BLaER1 (cell line): Measurements from ENCODE around the gene IER5L.
A peak's percentile ranks its signal among the peaks of the same experiment; 100 is the strongest.

Source experiments
- H3K27ac ChIP-seq: shearing (Covaris generic); formaldehyde crosslinking; 2 replicates; pipeline ENCODE4 v1.8.1; 2022
- H3K27me3 ChIP-seq: shearing (Covaris generic); formaldehyde crosslinking; 2 replicates; pipeline ENCODE4 v1.8.1; 2022
- H3K36me3 ChIP-seq: shearing (Covaris generic); formaldehyde crosslinking; 2 replicates; pipeline ENCODE4 v1.8.1; 2022
- H3K4me1 ChIP-seq: shearing (Covaris generic); formaldehyde crosslinking; 2 replicates; pipeline ENCODE4 v1.8.1; 2022
- H3K4me2 ChIP-seq: shearing (Covaris generic); formaldehyde crosslinking; 2 replicates; pipeline ENCODE4 v1.8.1; 2022
- H3K4me3 ChIP-seq: shearing (Covaris generic); formaldehyde crosslinking; 2 replicates; pipeline ENCODE4 v1.8.1; 2022
- H3K9ac ChIP-seq: shearing (Covaris generic); formaldehyde crosslinking; 2 replicates; pipeline ENCODE4 v1.8.1; 2022
- H3K9me3 ChIP-seq: shearing (Covaris generic); formaldehyde crosslinking; 2 replicates; pipeline ENCODE4 v1.8.1; 2022
- H4K20me1 ChIP-seq: shearing (Covaris generic); formaldehyde crosslinking; 2 replicates; pipeline ENCODE4 v1.8.1; 2022
- Cebpa-rat ChIP-seq: shearing (Covaris generic); IDR thresholded peaks from 2 replicates; pipeline ENCODE4 v1.8.1; 2022

IER5L gene

GRCh38 chr9:129182625-129183494, 4.8 kb upstream of the IER5L start:
- Histone ChIP-seq H3K4me3 (no peak overlapping the region), H3K4me1 (peaks cover 24% of the 10 kb centered on the region), H3K27ac (no peak overlapping the region), H3K4me2 (no peak overlapping the region), H3K27me3 (no peaks in the 10 kb centered on the region), H4K20me1 (peaks cover under 1% of the 10 kb centered on the region; the same call in 1 of the 2 replicates), H3K9ac (no peak overlapping the region), H3K9me3 (peaks cover 8% of the 10 kb centered on the region), H3K36me3 (no peaks in the 10 kb centered on the region)
- no peak for TF ChIP-seq Cebpa-rat

DNA sequence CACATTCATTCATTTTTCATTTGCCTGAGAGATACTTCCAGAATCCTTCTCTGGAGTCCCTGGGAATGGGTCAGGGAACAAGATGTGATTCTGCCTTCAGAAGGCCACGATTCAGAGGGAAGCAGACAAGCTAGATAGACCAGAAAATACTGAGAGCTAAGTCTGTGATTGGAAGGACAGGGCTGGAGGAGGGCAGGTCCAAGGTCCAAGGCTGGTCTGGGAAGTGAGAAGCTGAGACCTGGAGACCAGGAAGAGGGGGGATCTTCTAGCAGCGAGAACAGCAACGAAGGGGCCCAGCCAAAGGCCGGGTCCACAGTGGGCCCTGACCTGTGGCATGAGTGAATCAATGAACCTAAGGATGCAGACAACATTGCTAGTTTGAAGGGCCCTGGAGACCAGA, 4.1 kb upstream of the IER5L start:
- Histone ChIP-seq H3K36me3 (no peaks in the 10 kb centered on the region), H3K9me3 (peaks cover 4% of the 10 kb centered on the region), H3K4me3 (no peak overlapping the region), H3K27ac (no peak overlapping the region), H3K4me2 (no peak overlapping the region), H3K9ac (no peak overlapping the region), H3K27me3 (peaks cover 2% of the 10 kb centered on the region; the same call in 1 of the 2 replicates), H3K4me1 (peaks cover 24% of the 10 kb centered on the region), H4K20me1 (peaks cover 6% of the 10 kb centered on the region; the same call in 1 of the 2 replicates)
- no peak for TF ChIP-seq Cebpa-rat

DNA sequence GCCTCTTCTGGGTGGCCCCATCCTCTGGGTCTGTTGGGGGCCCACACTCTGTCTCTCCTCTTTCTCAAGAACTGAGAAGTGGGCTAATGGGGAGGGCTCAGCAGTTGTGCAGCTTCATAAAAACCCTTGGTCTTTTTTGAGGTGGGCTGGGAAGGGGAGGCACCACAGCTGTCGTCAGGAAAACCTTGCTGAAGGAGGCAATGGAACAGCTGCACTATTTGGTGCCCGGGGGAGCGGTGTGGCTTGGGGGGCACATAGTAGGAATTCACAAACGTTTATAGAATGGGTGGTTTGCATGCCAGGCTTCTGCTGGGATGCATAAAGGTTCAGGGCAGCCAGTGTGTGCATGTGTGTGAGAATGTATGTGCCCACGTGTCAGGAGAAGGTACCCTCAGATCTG, 3.2 kb upstream of the IER5L start:
- no peak for TF ChIP-seq Cebpa-rat
- peaks cover 32% of the 10 kb centered on the region for H3K4me1 ChIP-seq
- H3K27me3 ChIP-seq: peaks cover 10% of the 10 kb centered on the region

GRCh38 chr9:129178568-129179382, 714 bp upstream of the IER5L start:
- Histone ChIP-seq H3K9me3 (no peaks in the 10 kb centered on the region), H4K20me1 (peaks cover 14% of the 10 kb centered on the region; the same call in 1 of the 2 replicates), H3K4me1 (peaks cover 48% of the 10 kb centered on the region), H3K4me2 (peak overlapping the region; percentile 100), H3K27me3 (peaks cover 31% of the 10 kb centered on the region), H3K36me3 (no peaks in the 10 kb centered on the region), H3K27ac (no peak overlapping the region; the same call in 1 of the 2 replicates), H3K9ac (peak overlapping the region; percentile 61; the same call in 1 of the 2 replicates), H3K4me3 (peak overlapping the region; percentile 84)
- no peak for TF ChIP-seq Cebpa-rat

More for the DNA sequence above, 3.2 kb upstream of the IER5L start:
- no peaks in the 10 kb centered on the region for H3K36me3 ChIP-seq
- no peak overlapping the region for H3K4me2 ChIP-seq
- no peak overlapping the region for H3K9ac ChIP-seq
- H3K27ac ChIP-seq: no peak overlapping the region
- H3K4me3 ChIP-seq: no peak overlapping the region
- H4K20me1 ChIP-seq: peaks cover 14% of the 10 kb centered on the region; the same call in 1 of the 2 replicates
- H3K9me3 ChIP-seq: no peaks in the 10 kb centered on the region

DNA sequence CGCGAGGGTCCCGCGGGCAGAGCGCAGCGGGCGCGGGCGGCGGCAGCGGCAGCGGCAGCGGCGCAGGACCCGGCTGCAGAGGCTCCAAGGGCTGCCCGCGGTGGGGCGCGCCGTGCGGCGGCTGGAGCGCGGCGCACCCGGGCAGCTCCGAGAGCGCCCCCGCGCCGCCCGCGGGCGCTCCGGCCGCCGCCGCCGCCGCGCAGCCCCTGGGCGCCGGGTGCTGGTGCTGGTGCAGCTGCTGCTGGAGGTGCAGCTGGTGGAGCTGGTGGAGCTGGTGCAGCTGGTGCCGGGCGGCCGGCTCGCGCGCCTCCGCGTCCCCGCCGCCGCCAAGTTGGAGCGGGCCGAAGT, 644 bp downstream of the IER5L start:
- Histone ChIP-seq H3K36me3 (no peaks in the 10 kb centered on the region), H3K27me3 (peaks cover 40% of the 10 kb centered on the region), H4K20me1 (peaks cover 14% of the 10 kb centered on the region; the same call in 1 of the 2 replicates), H3K4me2 (peak overlapping the region; percentile 100), H3K4me1 (peaks cover 46% of the 10 kb centered on the region), H3K4me3 (peak overlapping the region; percentile 84), H3K27ac (peak overlapping the region; percentile 58), H3K9ac (peak overlapping the region; percentile 77), H3K9me3 (no peaks in the 10 kb centered on the region)
- no peak for TF ChIP-seq Cebpa-rat

- peak overlapping the region; percentile 56; the same call in 1 of the 2 replicates for H3K27ac ChIP-seq
- TF ChIP-seq Cebpa-rat: no peak
- H3K4me3 ChIP-seq: peak overlapping the region; percentile 84
These were observed 1.2 kb downstream of the IER5L start for GRCh38 chr9:129176701-129177442.

GRCh38 chr9:129175825-129176633, 2.0 kb downstream of the IER5L start:
- H3K9me3 ChIP-seq: no peaks in the 10 kb centered on the region
- H3K27ac ChIP-seq: peak overlapping the region; percentile 77; the same call in 1 of the 2 replicates
- no peak for TF ChIP-seq Cebpa-rat
- H3K4me1 ChIP-seq: peaks cover 43% of the 10 kb centered on the region
- peaks cover 40% of the 10 kb centered on the region for H3K27me3 ChIP-seq
- H3K36me3 ChIP-seq: no peaks in the 10 kb centered on the region
- H4K20me1 ChIP-seq: peaks cover 14% of the 10 kb centered on the region; the same call in 1 of the 2 replicates
- peak overlapping the region; percentile 100 for H3K4me2 ChIP-seq
- H3K4me3 ChIP-seq: peak overlapping the region; percentile 84
- H3K9ac ChIP-seq: peak overlapping the region; percentile 77

More at GRCh38 chr9:129176701-129177442, 1.2 kb downstream of the IER5L start:
- H3K9ac ChIP-seq: peak overlapping the region; percentile 77
- peaks cover 46% of the 10 kb centered on the region for H3K4me1 ChIP-seq
- H3K27me3 ChIP-seq: peaks cover 40% of the 10 kb centered on the region
- H3K9me3 ChIP-seq: no peaks in the 10 kb centered on the region
- H3K4me2 ChIP-seq: peak overlapping the region; percentile 100
- peaks cover 14% of the 10 kb centered on the region; the same call in 1 of the 2 replicates for H4K20me1 ChIP-seq
- no peaks in the 10 kb centered on the region for H3K36me3 ChIP-seq

DNA sequence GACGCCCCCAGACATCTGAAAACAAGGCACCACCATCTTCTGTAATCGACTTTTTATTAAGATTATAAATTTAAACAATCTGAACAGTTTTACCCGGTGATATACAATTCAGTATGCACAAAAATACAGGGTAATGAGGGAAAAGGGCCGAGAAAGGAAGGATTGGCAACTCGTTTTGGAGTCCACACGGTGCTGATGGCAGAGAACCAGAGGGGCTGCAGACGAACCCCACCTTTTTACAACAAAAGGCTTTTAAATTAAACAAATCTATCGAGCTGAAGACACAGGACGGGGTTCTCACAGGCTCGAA, 2.6 kb downstream of the IER5L start:
- Histone ChIP-seq H3K4me1 (peaks cover 44% of the 10 kb centered on the region), H4K20me1 (peaks cover 14% of the 10 kb centered on the region; the same call in 1 of the 2 replicates), H3K4me2 (peak overlapping the region; percentile 100), H3K27ac (peak overlapping the region; percentile 77), H3K27me3 (peaks cover 40% of the 10 kb centered on the region), H3K9ac (peak overlapping the region; percentile 77), H3K4me3 (peak overlapping the region; percentile 84), H3K9me3 (no peaks in the 10 kb centered on the region), H3K36me3 (no peaks in the 10 kb centered on the region)
- no peak for TF ChIP-seq Cebpa-rat
